ENCODE results near the gene CHRNG. TPM values are rescaled to one million over a fixed set of nuclear protein-coding genes. Genes with fewer than 3 reads are reported as not detected.

CHRNG gene
- total RNA-seq, 3 donors from 2014 or later, result not detected

GRCh38 chr2:232541195-232541960 is 1.9 kb downstream of the CHRNG start:
- ATAC-seq (peak; percentile 4), DNase-seq (no peak)
- intact Hi-C loops (cut with DNase I, micrococcal nuclease), result no loop called here

GRCh38 chr2:232541961-232542714 is 2.6 kb downstream of the CHRNG start:
- DNase-seq, result no peak
- TF ChIP-seq, protein P1, sequence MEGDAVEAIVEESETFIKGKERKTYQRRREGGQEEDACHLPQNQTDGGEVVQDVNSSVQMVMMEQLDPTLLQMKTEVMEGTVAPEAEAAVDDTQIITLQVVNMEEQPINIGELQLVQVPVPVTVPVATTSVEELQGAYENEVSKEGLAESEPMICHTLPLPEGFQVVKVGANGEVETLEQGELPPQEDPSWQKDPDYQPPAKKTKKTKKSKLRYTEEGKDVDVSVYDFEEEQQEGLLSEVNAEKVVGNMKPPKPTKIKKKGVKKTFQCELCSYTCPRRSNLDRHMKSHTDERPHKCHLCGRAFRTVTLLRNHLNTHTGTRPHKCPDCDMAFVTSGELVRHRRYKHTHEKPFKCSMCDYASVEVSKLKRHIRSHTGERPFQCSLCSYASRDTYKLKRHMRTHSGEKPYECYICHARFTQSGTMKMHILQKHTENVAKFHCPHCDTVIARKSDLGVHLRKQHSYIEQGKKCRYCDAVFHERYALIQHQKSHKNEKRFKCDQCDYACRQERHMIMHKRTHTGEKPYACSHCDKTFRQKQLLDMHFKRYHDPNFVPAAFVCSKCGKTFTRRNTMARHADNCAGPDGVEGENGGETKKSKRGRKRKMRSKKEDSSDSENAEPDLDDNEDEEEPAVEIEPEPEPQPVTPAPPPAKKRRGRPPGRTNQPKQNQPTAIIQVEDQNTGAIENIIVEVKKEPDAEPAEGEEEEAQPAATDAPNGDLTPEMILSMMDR (IDR thresholded peaks at IDR 0.05), result no peak
- Histone ChIP-seq H3K9me3 (no peaks in the 10 kb centered on the region), H3K4me1 (ENCODE audit: low read depth) (no peaks in the 10 kb centered on the region), H3K36me3 (ENCODE audit: low read depth) (no peaks in the 10 kb centered on the region), H3K4me3 (no peak overlapping the region)
- no peak for ATAC-seq
- intact Hi-C loops (cut with DNase I, micrococcal nuclease), result no loop called here

More at GRCh38 chr2:232541195-232541960, 1.9 kb downstream of the CHRNG start:
- TF ChIP-seq, protein P1 (IDR thresholded peaks at IDR 0.05), result no peak
- no peaks in the 10 kb centered on the region for H3K36me3 ChIP-seq (ENCODE audit: low read depth)
- H3K4me1 ChIP-seq (ENCODE audit: low read depth), result no peaks in the 10 kb centered on the region
- H3K9me3 ChIP-seq, result no peaks in the 10 kb centered on the region
- H3K4me3 ChIP-seq, result no peak overlapping the region

DNA sequence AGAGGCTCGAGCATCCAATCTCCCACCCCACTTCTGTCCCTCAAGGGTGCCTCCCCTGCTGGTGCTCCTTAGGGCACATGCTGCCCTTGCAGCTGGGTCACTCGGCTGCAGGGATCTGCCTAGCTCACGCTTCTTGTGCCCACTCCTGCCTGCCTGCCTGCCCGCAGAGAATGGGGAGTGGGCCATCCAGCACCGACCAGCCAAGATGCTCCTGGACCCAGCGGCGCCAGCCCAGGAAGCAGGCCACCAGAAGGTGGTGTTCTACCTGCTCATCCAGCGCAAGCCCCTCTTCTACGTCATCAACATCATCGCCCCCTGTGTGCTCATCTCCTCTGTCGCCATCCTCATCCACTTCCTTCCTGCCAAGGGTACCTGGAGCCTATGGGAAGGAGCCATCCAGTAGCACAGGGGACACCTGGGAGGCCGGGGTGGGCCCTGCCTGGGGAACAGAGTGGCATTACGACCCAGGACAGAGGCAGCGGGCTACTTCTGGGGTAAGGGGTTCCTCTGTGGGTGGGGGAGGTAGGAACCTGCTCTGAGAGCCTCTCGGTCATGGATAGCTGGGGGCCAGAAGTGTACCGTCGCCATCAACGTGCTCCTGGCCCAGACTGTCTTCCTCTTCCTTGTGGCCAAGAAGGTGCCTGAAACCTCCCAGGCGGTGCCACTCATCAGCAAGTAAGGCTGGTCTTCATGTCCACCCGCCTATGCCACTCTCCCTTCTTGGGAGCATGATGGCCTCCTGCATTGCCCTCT is 3.4 kb downstream of the CHRNG start:
- H3K36me3 ChIP-seq (ENCODE audit: low read depth), result no peaks in the 10 kb centered on the region
- no peaks in the 10 kb centered on the region for H3K9me3 ChIP-seq
- ATAC-seq, result no peak
- H3K4me1 ChIP-seq (ENCODE audit: low read depth), result no peaks in the 10 kb centered on the region
- no peak for DNase-seq
- H3K4me3 ChIP-seq, result no peak overlapping the region
- TF ChIP-seq, protein P1 (IDR thresholded peaks at IDR 0.05), result no peak
- intact Hi-C loops (cut with DNase I, micrococcal nuclease), result no loop called here

GRCh38 chr2:232543491-232543890 is 4.0 kb downstream of the CHRNG start:
- no peaks in the 10 kb centered on the region for H3K9me3 ChIP-seq
- DNase-seq (no peak), ATAC-seq (no peak)
- no peak overlapping the region for H3K4me3 ChIP-seq
- intact Hi-C loops (cut with DNase I, micrococcal nuclease), result no loop called here
- TF ChIP-seq, protein P1 (IDR thresholded peaks at IDR 0.05), result no peak
- no peaks in the 10 kb centered on the region for H3K36me3 ChIP-seq (ENCODE audit: low read depth)
- H3K4me1 ChIP-seq (ENCODE audit: low read depth), result no peaks in the 10 kb centered on the region

DNA sequence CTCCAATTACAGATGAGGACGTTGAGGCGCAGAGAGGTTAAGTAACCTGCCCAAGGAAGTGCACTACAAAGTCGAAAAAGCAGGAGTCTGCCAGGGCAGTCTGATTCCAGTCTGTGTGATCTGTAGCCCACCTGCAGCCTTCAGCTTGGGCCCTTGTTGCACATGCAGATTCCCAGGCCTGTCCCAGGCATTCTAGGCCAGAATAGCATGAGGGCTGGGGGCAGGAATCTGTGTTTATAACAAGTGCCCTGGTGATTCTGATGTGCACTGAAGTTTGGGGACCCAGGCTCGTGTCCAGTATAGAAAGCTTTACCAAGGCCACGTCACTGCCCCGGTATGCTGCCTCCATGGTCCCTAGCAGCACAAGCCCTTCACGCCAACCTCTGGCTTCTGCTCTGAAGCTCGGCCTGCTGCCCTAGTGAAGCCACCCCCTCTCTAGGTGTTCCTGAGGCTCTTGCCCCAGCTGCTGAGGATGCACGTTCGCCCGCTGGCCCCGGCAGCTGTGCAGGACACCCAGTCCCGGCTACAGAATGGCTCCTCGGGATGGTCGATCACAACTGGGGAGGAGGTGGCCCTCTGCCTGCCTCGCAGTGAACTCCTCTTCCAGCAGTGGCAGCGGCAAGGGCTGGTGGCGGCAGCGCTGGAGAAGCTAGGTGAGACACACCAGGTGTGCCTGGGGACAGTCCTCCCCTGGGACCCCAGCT is 4.6 kb downstream of the CHRNG start:
- Histone ChIP-seq H3K4me1 (ENCODE audit: low read depth) (no peaks in the 10 kb centered on the region), H3K4me3 (no peak overlapping the region), H3K9me3 (no peaks in the 10 kb centered on the region), H3K36me3 (ENCODE audit: low read depth) (no peaks in the 10 kb centered on the region)
- intact Hi-C loops (cut with DNase I, micrococcal nuclease), result no loop called here
- no peak for ATAC-seq
- TF ChIP-seq, protein P1 (IDR thresholded peaks at IDR 0.05), result no peak
- no peak for DNase-seq

Data from mucosa of descending colon (tissue), 3 donors.